Keratinocyte (primary cell): ENCODE data around the gene TBC1D22B. TPM values are rescaled to one million over a fixed set of nuclear protein-coding genes. Genes with fewer than 3 reads are reported as not detected.

Experiments used
- DNase-seq: peaks from one replicate; pipeline ENCODE4 v3.0.0-alpha.2; 2011; ENCODE audit warnings: low read depth, missing footprints, low spot score
- FAIRE-seq: peaks from 2 replicates; lab custom pipeline; 2011; peaks lifted over from hg19 to GRCh38; lab: Jason Lieb, UNC
- H2AFZ ChIP-seq: 2 replicates; pipeline ENCODE4 v1.6.0; 2012; ENCODE audit warnings: low read length, control low read depth, inconsistent platforms; ENCODE audit not compliant: control insufficient read depth
- H3K27ac ChIP-seq: 2 replicates; pipeline ENCODE4 v1.5.1; 2011; ENCODE audit warnings: low read length; ENCODE audit not compliant: control insufficient read depth, insufficient read depth
- H3K27me3 ChIP-seq: 3 replicates; pipeline ENCODE4 v1.6.0; 2011; ENCODE audit warnings: low read length; ENCODE audit not compliant: control insufficient read depth, insufficient read depth; ENCODE audit errors: extremely low read depth
- H3K36me3 ChIP-seq, 2 experiments: 2 replicates in 1 of 2; 3 replicates in 1 of 2; pipeline ENCODE4 v1.5.1; 2011; ENCODE audit warnings: low read length in 2 of 2, mild to moderate bottlenecking in 1 of 2; ENCODE audit not compliant: control insufficient read depth in 2 of 2, insufficient read depth in 2 of 2; ENCODE audit errors: extremely low read depth in 1 of 2
- H3K4me1 ChIP-seq: 3 replicates; pipeline ENCODE4 v1.5.1; 2011; ENCODE audit warnings: low read length; ENCODE audit not compliant: control insufficient read depth, insufficient read depth; ENCODE audit errors: extremely low read depth
- H3K4me2 ChIP-seq: 3 replicates; pipeline ENCODE4 v1.6.0; 2011; ENCODE audit warnings: low read depth, low read length; ENCODE audit not compliant: control insufficient read depth, insufficient read depth; ENCODE audit errors: extremely low read depth
- H3K4me3 ChIP-seq, 3 experiments: fragments of 200-600 bp in 1 of 3; sonication (generic) in 1 of 3; 2 replicates in 2 of 3; 3 replicates in 1 of 3; pipeline ENCODE4 v1.5.1; 2011 to 2016; ENCODE audit warnings: low read length in 3 of 3, mild to moderate bottlenecking in 3 of 3, control low read depth in 2 of 3, inconsistent platforms in 1 of 3, low read depth in 1 of 3, mixed read lengths in 1 of 3, mixed run types in 1 of 3, moderate library complexity in 1 of 3; ENCODE audit not compliant: control insufficient read depth in 2 of 3, insufficient read depth in 2 of 3; ENCODE audit errors: extremely low read depth in 1 of 3
- H3K79me2 ChIP-seq: 2 replicates; pipeline ENCODE4 v1.6.0; 2012; ENCODE audit warnings: low read length; ENCODE audit not compliant: control insufficient read depth, insufficient read depth
- H3K9ac ChIP-seq: 3 replicates; pipeline ENCODE4 v1.6.0; 2011; ENCODE audit warnings: low read length; ENCODE audit not compliant: control insufficient read depth, insufficient read depth; ENCODE audit errors: extremely low read depth
- H3K9me1 ChIP-seq: 3 replicates; pipeline ENCODE4 v1.6.0; 2011; ENCODE audit warnings: low read length; ENCODE audit not compliant: control insufficient read depth, insufficient read depth; ENCODE audit errors: extremely low read depth
- H3K9me3 ChIP-seq: 2 replicates; pipeline ENCODE4 v1.5.1; 2012; ENCODE audit warnings: low read depth, low read length; ENCODE audit not compliant: control insufficient read depth
- H4K20me1 ChIP-seq: 3 replicates; pipeline ENCODE4 v1.6.0; 2011; ENCODE audit warnings: low read length; ENCODE audit not compliant: control insufficient read depth, insufficient read depth; ENCODE audit errors: extremely low read depth
- EZH2 ChIP-seq: IDR thresholded peaks from one replicate; pipeline ENCODE4 v1.6.1; 2012; ENCODE audit warnings: inconsistent platforms, mild to moderate bottlenecking, low read length, moderate library complexity
- dilution Hi-C: fragments of 300-500 bp; cut with MboI; formaldehyde crosslinking; loops from one replicate; pipeline ENCODE4 v1.7.0; 2020; ENCODE audit warnings: low sequenced_read_pairs; ENCODE audit not compliant: extremely low pct_ligation_motif_present
- polyA plus RNA-seq, 5 experiments: library from polyadenylated mRNA; depleted of rRNA in 3 of 5; stranded (reverse) in 3 of 5; stranded (forward) in 1 of 5; unstranded in 1 of 5; fragments of >200 nt; gene quantifications; 1 replicate in 1 of 5; 2 replicates in 3 of 5; 3 replicates in 1 of 5; pipeline versions ENCODE4 v1.2.1 to v1.2.3, GENCODE V29; 2011 to 2012; ENCODE audit warnings: missing spikeins in 2 of 5, low read depth in 1 of 5, low replicate concordance in 1 of 5
- TF ChIP-seq, protein P1 (sequence below), 3 experiments: IDR thresholded peaks in 1 of 3; conservative IDR thresholded peaks in 1 of 3; optimal IDR thresholded peaks in 1 of 3; 2 replicates in 2 of 3; 3 replicates in 1 of 3; pipeline versions ENCODE3 to v1.5.1; 2011; ENCODE audit warnings: low read length in 3 of 3, mild to moderate bottlenecking in 3 of 3, moderate library complexity in 2 of 3, control low read depth in 1 of 3, inconsistent platforms in 1 of 3; ENCODE audit not compliant: insufficient read depth in 2 of 3; ENCODE audit errors: extremely low read depth in 1 of 3

Gene TBC1D22B
- polyA plus RNA-seq, 1 donor (not counting 4 experiments of a cell fraction or from before 2014, with no cell fraction given): 5.9 TPM

DNA sequence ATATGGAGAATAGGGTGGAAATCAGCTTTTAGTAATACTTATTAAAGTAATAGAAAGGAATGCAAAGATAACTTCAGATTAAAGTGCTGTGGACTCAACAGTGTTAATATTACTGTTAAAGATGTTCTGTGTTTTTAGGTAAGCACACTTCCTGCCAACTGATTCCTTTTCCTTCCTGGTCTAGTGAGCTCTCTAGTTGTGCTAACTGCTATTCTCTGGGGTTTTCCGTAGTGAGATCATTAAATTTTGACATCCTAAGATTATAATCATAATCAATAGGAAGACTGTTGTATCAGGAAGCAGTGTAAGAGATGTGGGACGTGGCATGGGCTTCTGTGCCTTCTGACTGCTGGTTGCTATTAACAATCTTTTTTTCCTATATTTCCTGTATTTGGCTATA lies 1.6 kb downstream of the TBC1D22B start:
- peak overlapping the region; percentile 97 for H3K27ac ChIP-seq
- H3K9ac ChIP-seq: peak overlapping the region; percentile 98
- H3K4me1 ChIP-seq: peaks cover 25% of the 10 kb centered on the region
- peak overlapping the region; percentile 93 for H3K4me2 ChIP-seq
- H3K9me3 ChIP-seq: no peaks in the 10 kb centered on the region
- FAIRE-seq (no peak), DNase-seq (no peak)
- peaks cover 0 to 4% of the 10 kb centered on the region in 2 experiments for H3K36me3 ChIP-seq
- TF ChIP-seq, protein P1, sequence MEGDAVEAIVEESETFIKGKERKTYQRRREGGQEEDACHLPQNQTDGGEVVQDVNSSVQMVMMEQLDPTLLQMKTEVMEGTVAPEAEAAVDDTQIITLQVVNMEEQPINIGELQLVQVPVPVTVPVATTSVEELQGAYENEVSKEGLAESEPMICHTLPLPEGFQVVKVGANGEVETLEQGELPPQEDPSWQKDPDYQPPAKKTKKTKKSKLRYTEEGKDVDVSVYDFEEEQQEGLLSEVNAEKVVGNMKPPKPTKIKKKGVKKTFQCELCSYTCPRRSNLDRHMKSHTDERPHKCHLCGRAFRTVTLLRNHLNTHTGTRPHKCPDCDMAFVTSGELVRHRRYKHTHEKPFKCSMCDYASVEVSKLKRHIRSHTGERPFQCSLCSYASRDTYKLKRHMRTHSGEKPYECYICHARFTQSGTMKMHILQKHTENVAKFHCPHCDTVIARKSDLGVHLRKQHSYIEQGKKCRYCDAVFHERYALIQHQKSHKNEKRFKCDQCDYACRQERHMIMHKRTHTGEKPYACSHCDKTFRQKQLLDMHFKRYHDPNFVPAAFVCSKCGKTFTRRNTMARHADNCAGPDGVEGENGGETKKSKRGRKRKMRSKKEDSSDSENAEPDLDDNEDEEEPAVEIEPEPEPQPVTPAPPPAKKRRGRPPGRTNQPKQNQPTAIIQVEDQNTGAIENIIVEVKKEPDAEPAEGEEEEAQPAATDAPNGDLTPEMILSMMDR (optimal IDR thresholded peaks at IDR 0.05 in 1 of 3, IDR thresholded peaks at IDR 0.05 in 1 of 3, conservative IDR thresholded peaks at IDR 0.05 in 1 of 3; ENCODE audit: extremely low read depth in 1 of 3, insufficient read depth in 2 of 3, low read length in 3 of 3): no peak
- no peak for TF ChIP-seq EZH2
- H2AFZ ChIP-seq: no peak overlapping the region
- peak overlapping the region in 2 of 3 experiments; percentile 79 to 96 for H3K4me3 ChIP-seq
- dilution Hi-C loops: no loop called here
- H3K27me3 ChIP-seq: no peaks in the 10 kb centered on the region
- peaks cover 54% of the 10 kb centered on the region for H3K79me2 ChIP-seq
- H3K9me1 ChIP-seq: peaks cover 3% of the 10 kb centered on the region
- no peaks in the 10 kb centered on the region for H4K20me1 ChIP-seq

DNA sequence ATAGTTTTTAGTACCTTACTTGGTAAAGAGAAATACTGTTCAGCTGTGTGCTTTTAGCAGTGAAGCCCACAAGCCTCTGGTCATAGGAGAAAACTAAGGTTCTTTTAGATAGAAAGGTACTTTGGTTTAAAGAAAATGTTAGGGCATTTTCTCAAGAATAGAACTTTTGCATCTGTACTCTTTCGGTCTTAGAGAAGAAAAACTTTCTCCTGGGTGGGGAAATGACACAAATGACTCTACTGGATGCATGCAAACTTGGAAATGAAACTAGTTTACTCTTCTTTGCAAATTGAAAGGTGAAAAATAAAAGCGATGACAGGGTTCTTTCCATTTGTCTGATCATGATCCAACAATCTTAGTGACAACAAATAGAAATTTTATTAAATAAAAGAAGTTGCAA lies 2.5 kb downstream of the TBC1D22B start:
- no peaks in the 10 kb centered on the region for H4K20me1 ChIP-seq
- no peak overlapping the region for H3K4me2 ChIP-seq
- FAIRE-seq (no peak), DNase-seq (no peak)
- H2AFZ ChIP-seq: no peak overlapping the region
- H3K79me2 ChIP-seq: peaks cover 61% of the 10 kb centered on the region
- H3K9me1 ChIP-seq: peaks cover 3% of the 10 kb centered on the region
- no peaks in the 10 kb centered on the region for H3K9me3 ChIP-seq
- dilution Hi-C loops: no loop called here
- peaks cover 25% of the 10 kb centered on the region for H3K4me1 ChIP-seq
- no peak overlapping the region for H3K27ac ChIP-seq
- H3K36me3 ChIP-seq: peaks cover 0 to 4% of the 10 kb centered on the region in 2 experiments
- no peak overlapping the region for H3K9ac ChIP-seq
- TF ChIP-seq, protein P1 (optimal IDR thresholded peaks at IDR 0.05 in 1 of 3, IDR thresholded peaks at IDR 0.05 in 1 of 3, conservative IDR thresholded peaks at IDR 0.05 in 1 of 3; ENCODE audit: extremely low read depth in 1 of 3, insufficient read depth in 2 of 3, low read length in 3 of 3): no peak
- no peak for TF ChIP-seq EZH2
- no peak overlapping the region for H3K4me3 ChIP-seq
- no peaks in the 10 kb centered on the region for H3K27me3 ChIP-seq
